PC-3 (cell line): ENCODE measurements around the gene KRTAP1-3. TPM values are rescaled to one million over a fixed set of nuclear protein-coding genes. Genes with fewer than 3 reads are reported as not detected.
"Not testable (repeated sequence)": the region's sequence is repeated elsewhere in the genome, so short reads cannot be mapped to it uniquely, and the experiment has no call there.

Experiments
- ATAC-seq: fragments of 200-7000 bp; cut with Tn5 transposase; 2 replicates; pipeline ENCODE4 v1.9.1; 2020; ENCODE audit warnings: mild to moderate bottlenecking, moderate library complexity
- BruUV-seq: library from RNA; stranded (reverse); fragments of 400-500 nt; replicated peaks from 2 replicates; lab custom pipeline; 2021; lab: Mats Ljungman, UMichigan
- CTCF ChIA-PET: fragments of 300-600 bp; sonication (Branson Sonifier 250); formaldehyde crosslinking; loops from one replicate; lab custom pipeline; 2022; ENCODE audit warnings: antibody characterized with exemption; lab: Charles Lee
- POLR2A ChIA-PET: fragments of 300-600 bp; sonication (Branson Sonifier 250); formaldehyde crosslinking; loops from one replicate; lab custom pipeline; 2022; ENCODE audit warnings: antibody characterized with exemption; ENCODE audit not compliant: unreplicated experiment; lab: Charles Lee
- DNase-seq: peaks from one replicate; pipeline ENCODE4 v3.0.0-alpha.2; 2015
- H2AFZ ChIP-seq: fragments of 300-600 bp; sonication (generic); 2 replicates; pipeline ENCODE4 v1.6.0; 2016; ENCODE audit warnings: antibody characterized with exemption, low read length
- H3F3A ChIP-seq: fragments of 300-600 bp; sonication (generic); one replicate; pipeline ENCODE4 v1.6.0; 2017; ENCODE audit warnings: antibody characterized with exemption, low read length, control low read depth, mild to moderate bottlenecking; ENCODE audit not compliant: unreplicated experiment
- H3K27ac ChIP-seq: fragments of 300-600 bp; sonication (generic); 2 replicates; pipeline ENCODE4 v1.5.1; 2016; ENCODE audit warnings: mild to moderate bottlenecking, low read length
- H3K27me3 ChIP-seq: fragments of 300-600 bp; sonication (generic); 2 replicates; pipeline ENCODE4 v1.6.1; 2016; ENCODE audit warnings: low read length, mixed read lengths
- H3K36me3 ChIP-seq: fragments of 300-600 bp; sonication (generic); 2 replicates; pipeline ENCODE4 v1.6.1; 2016; ENCODE audit warnings: low read depth, mixed run types, low read length, mixed read lengths
- H3K4me1 ChIP-seq: fragments of 300-600 bp; sonication (generic); 2 replicates; pipeline ENCODE4 v1.5.1; 2016; ENCODE audit warnings: low read length; ENCODE audit not compliant: insufficient read depth
- H3K4me2 ChIP-seq: fragments of 300-600 bp; sonication (generic); 2 replicates; pipeline ENCODE4 v1.6.0; 2016; ENCODE audit warnings: low read length
- H3K4me3 ChIP-seq: fragments of 300-600 bp; sonication (generic); 2 replicates; pipeline ENCODE4 v1.5.1; 2016; ENCODE audit warnings: mild to moderate bottlenecking, low read length, mixed read lengths
- H3K79me2 ChIP-seq: fragments of 300-600 bp; sonication (generic); 2 replicates; pipeline ENCODE4 v1.6.1; 2017; ENCODE audit warnings: low read length, mixed read lengths
- H3K9ac ChIP-seq: fragments of 300-600 bp; sonication (generic); 2 replicates; pipeline ENCODE4 v1.6.0; 2016; ENCODE audit warnings: mild to moderate bottlenecking, low read length
- H3K9me2 ChIP-seq: fragments of 300-600 bp; sonication (generic); replicated peaks from 2 replicates; pipeline ENCODE4 v1.6.1; 2016; ENCODE audit warnings: mixed run types, low read length, mixed read lengths
- H3K9me3 ChIP-seq: fragments of 300-600 bp; sonication (generic); 2 replicates; pipeline ENCODE4 v1.6.1; 2016; ENCODE audit warnings: low read length, mixed read lengths
- H4K20me1 ChIP-seq: fragments of 300-600 bp; sonication (generic); 2 replicates; pipeline ENCODE4 v1.6.1; 2016; ENCODE audit warnings: low read length, mixed read lengths
- EZH2 ChIP-seq: fragments of 300-600 bp; sonication (generic); IDR thresholded peaks from one replicate; pipeline ENCODE4 v1.6.1; 2017; ENCODE audit warnings: antibody characterized with exemption, mild to moderate bottlenecking, low read length; ENCODE audit not compliant: unreplicated experiment
- EZH2phosphoT487 ChIP-seq: fragments of 300-600 bp; sonication (generic); IDR thresholded peaks from 2 replicates; pipeline ENCODE4 v1.6.1; 2018; ENCODE audit warnings: mild to moderate bottlenecking, antibody characterized with exemption, low read length, borderline replicate concordance
- intact Hi-C: fragments of 100-400 bp; cut with micrococcal nuclease; formaldehyde crosslinking; loops from 2 replicates; pipeline ENCODE4 v1.9.0; 2023
- total RNA-seq: library from RNA; depleted of rRNA; stranded (reverse); fragments of >200 nt; gene quantifications from 2 replicates; pipeline ENCODE4 v1.2.3, GENCODE V29; 2014
- TF ChIP-seq, protein P1 (sequence below): fragments of 300-600 bp; sonication (generic); conservative IDR thresholded peaks from 2 replicates; pipeline ENCODE4 v1.5.1; 2017; ENCODE audit warnings: antibody characterized with exemption, low read depth, mild to moderate bottlenecking, low read length

The KRTAP1-3 gene
- total RNA-seq, 1 experiment from 2014 or later = not detected

- CTCF ChIA-PET = no interaction called here
- Histone ChIP-seq H3K9ac (no peak overlapping the region), H3K4me2 (no peak overlapping the region), H3K9me3 (no peaks in the 10 kb centered on the region), H3F3A (no peaks in the 10 kb centered on the region), H3K36me3 (no peaks in the 10 kb centered on the region), H3K27ac (no peak overlapping the region), H3K27me3 (no peaks in the 10 kb centered on the region), H3K4me1 (peaks cover 30% of the 10 kb centered on the region), H4K20me1 (no peaks in the 10 kb centered on the region), H2AFZ (no peak overlapping the region), H3K9me2 (no peaks in the 10 kb centered on the region), H3K79me2 (no peaks in the 10 kb centered on the region), H3K4me3 (no peak overlapping the region)
- ATAC-seq = no peak
- no peak for TF ChIP-seq EZH2
- TF ChIP-seq, protein P1, sequence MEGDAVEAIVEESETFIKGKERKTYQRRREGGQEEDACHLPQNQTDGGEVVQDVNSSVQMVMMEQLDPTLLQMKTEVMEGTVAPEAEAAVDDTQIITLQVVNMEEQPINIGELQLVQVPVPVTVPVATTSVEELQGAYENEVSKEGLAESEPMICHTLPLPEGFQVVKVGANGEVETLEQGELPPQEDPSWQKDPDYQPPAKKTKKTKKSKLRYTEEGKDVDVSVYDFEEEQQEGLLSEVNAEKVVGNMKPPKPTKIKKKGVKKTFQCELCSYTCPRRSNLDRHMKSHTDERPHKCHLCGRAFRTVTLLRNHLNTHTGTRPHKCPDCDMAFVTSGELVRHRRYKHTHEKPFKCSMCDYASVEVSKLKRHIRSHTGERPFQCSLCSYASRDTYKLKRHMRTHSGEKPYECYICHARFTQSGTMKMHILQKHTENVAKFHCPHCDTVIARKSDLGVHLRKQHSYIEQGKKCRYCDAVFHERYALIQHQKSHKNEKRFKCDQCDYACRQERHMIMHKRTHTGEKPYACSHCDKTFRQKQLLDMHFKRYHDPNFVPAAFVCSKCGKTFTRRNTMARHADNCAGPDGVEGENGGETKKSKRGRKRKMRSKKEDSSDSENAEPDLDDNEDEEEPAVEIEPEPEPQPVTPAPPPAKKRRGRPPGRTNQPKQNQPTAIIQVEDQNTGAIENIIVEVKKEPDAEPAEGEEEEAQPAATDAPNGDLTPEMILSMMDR = no peak
- no peak for TF ChIP-seq EZH2phosphoT487
- no peak for DNase-seq
- intact Hi-C loops = loop anchor here (10.0 kb wide), 2 partner anchors 64 to 146 kb away; partner anchors contain the start of gene KRTAP3-1
- POLR2A ChIA-PET = no interaction called here
- BruUV-seq = no TSS peak
Measured at GRCh38 chr17:41069031-41069430, 34.4 kb upstream of the KRTAP1-3 start.

DNA sequence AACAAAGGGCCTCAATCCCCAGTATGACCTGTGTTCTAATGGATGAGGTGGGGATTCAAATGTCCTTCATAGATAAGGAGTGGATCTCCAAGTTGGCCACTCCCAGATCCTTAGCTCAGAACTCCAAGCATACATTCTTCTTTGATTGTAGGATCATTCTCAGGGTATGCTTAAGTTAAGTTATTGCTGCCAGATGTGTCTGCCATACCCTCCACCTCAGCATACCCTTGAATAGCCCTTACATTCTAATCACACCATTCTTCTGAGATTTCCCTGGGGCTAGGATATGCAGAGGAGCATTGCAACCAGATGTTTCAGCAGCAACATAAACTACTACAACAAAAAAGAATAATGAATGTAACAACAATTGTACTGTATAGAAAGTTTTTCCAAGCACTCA lies 32.6 kb upstream of the KRTAP1-3 start:
- intact Hi-C loops = loop anchor here (10.0 kb wide), 2 partner anchors 62 to 148 kb away; partner anchors contain the start of gene KRTAP3-1
- BruUV-seq = no TSS peak
- H3K27ac ChIP-seq = no peak overlapping the region
- H3K9me2 ChIP-seq = no peaks in the 10 kb centered on the region
- ChIA-PET CTCF (no interaction called here), POLR2A (no interaction called here)
- no peak for TF ChIP-seq EZH2
- TF ChIP-seq EZH2phosphoT487 = no peak
- TF ChIP-seq, protein P1 = no peak
- ATAC-seq (no peak), DNase-seq (no peak)
- H3K36me3 ChIP-seq = no peaks in the 10 kb centered on the region
- H2AFZ ChIP-seq = no peak overlapping the region
- no peak overlapping the region for H3K4me2 ChIP-seq
- H4K20me1 ChIP-seq = no peaks in the 10 kb centered on the region
- peaks cover 48% of the 10 kb centered on the region for H3K4me1 ChIP-seq
- H3K79me2 ChIP-seq = no peaks in the 10 kb centered on the region
- no peaks in the 10 kb centered on the region for H3K27me3 ChIP-seq
- H3K9me3 ChIP-seq = no peaks in the 10 kb centered on the region
- H3K4me3 ChIP-seq = no peak overlapping the region
- no peaks in the 10 kb centered on the region for H3F3A ChIP-seq
- H3K9ac ChIP-seq = no peak overlapping the region

GRCh38 chr17:41065829-41066624 lies 31.4 kb upstream of the KRTAP1-3 start, which contains the start of gene KRTAP2-4:
Gene KRTAP2-4, minus strand, starts transcription at chr17:41065879. Its CDS starts 34 bp downstream, at chr17:41065845.
- ATAC-seq (peak; percentile 67), DNase-seq (peak; percentile 83)
- no peaks in the 10 kb centered on the region for H3F3A ChIP-seq
- no peak within 1 kb of the TSS for H3K9ac ChIP-seq
- H3K36me3 ChIP-seq = no peaks in the 10 kb centered on the region
- H3K27ac ChIP-seq = peak within 1 kb of the TSS; percentile 75
- no peak within 1 kb of the TSS for H3K4me3 ChIP-seq
- no peaks in the 10 kb centered on the region for H3K9me2 ChIP-seq
- no peak for TF ChIP-seq EZH2
- TF ChIP-seq, protein P1 = no peak
- no peak for TF ChIP-seq EZH2phosphoT487
- no peaks in the 10 kb centered on the region for H3K79me2 ChIP-seq
- H2AFZ ChIP-seq = no peak within 1 kb of the TSS
- H3K9me3 ChIP-seq = no peaks in the 10 kb centered on the region
- peaks cover 60% of the 10 kb centered on the region for H3K4me1 ChIP-seq
- intact Hi-C loops = loop anchor here (10.0 kb wide), 2 partner anchors 61 to 149 kb away; partner anchors contain the start of gene KRTAP3-1
- H4K20me1 ChIP-seq = no peaks in the 10 kb centered on the region
- POLR2A ChIA-PET = no interaction called here
- H3K27me3 ChIP-seq = no peaks in the 10 kb centered on the region
- CTCF ChIA-PET = no interaction called here
- 0 out of 2 replicates have a peak within 1 kb of the TSS, but pooled peaks have one; percentile 34 for H3K4me2 ChIP-seq
- no TSS peak for BruUV-seq

GRCh38 chr17:41065016-41065689 lies 30.5 kb upstream of the KRTAP1-3 start:
- H3K4me3 ChIP-seq, POLR2A ChIA-PET, H3K27me3 ChIP-seq, H3K9ac ChIP-seq, H3F3A ChIP-seq, H3K9me2 ChIP-seq, H3K79me2 ChIP-seq, H3K36me3 ChIP-seq, H3K4me2 ChIP-seq, H2AFZ ChIP-seq, CTCF ChIA-PET, ATAC-seq, H3K9me3 ChIP-seq, BruUV-seq, H4K20me1 ChIP-seq: not testable (repeated sequence)
- H3K4me1 ChIP-seq = peaks cover 69% of the 10 kb centered on the region
- intact Hi-C loops = loop anchor here (10.0 kb wide), 2 partner anchors 60 to 150 kb away; partner anchors contain the start of gene KRTAP3-1
- peak overlapping the region; percentile 43; the same call in 1 of the 2 replicates for H3K27ac ChIP-seq
- peak; percentile 58 for DNase-seq
